AG08395 (cell line): ENCODE results near the gene OPHN1.
A peak's percentile ranks its signal among the peaks of the same experiment; 100 is the strongest.
"Not testable (repeated sequence)": the region's sequence is repeated elsewhere in the genome, so short reads cannot be mapped to it uniquely, and the experiment has no call there.

Source experiments
- DNase-seq: peaks from one replicate; pipeline ENCODE4 v3.0.0; 2012; ENCODE audit warnings: mixed read lengths, low spot score

Gene OPHN1

DNA sequence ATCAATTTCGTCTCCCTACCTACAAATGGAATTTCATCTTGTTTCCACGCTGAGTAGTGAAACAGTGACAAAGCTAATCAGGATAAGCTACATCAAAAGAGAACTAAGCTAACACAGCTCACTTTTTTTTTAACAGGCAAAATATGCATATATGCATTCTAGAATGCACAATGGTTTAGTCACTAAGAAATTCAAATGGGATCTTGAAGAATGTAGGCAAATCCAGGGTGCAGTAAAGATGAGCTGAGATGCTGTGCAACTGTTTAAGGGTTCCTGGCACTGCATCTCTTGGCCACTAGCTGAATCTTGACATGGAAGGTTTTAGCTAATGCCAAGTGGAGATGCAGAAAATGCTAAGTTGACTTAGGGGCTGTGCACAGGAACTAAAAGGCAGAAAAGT is 363.2 kb downstream of the OPHN1 start:
- not testable (repeated sequence) for DNase-seq

DNA sequence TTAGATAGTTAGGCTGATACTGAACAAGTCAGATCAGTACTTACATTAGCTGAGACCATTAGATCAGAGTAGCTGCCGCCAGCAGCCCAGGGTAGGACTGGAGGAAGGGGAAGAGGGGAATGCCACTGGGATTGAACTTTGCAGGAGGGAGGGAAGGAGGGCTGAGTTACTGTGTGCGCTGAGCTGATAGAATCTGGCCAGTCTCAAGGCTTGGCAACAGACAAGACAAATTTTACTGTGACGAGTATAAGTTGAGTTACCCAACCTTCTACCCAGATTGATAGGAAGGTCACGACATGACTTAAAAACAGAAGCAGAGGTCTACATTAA is 372.1 kb downstream of the OPHN1 start:
- no peak for DNase-seq

DNA sequence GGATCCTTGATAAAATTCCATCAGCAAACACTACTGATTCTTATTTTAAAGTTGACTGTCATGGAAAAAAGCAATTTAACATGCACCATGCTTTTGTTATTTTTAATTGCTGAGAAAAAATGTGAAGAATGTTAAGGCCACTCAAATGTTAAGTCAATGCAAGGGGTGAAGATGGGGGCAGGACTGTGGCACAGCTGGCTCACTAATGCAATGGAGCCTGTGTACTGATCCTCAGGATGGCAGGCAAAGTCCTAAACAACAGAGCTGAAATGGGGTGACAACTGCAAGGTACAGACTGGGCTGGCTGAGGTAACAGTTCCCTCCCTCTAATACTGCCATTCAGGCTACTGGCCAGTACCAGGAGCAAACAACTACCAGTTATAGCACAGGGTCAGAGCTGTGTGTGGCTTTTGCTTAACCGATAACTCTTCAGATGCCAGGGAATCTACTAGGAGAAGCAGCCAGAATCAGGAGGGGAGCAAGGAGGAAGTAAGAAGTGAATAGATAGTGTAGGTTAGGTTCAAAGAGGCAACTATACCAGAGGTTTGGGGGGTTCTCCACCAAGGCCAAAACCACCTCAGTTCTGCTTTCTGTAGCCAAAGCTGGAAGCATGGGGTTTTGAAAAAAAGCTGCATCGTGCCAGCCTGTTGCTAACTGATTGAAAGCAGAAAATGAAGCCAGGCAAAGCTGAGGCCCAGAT is 372.6 kb downstream of the OPHN1 start:
- DNase-seq, result peak; percentile 16

DNA sequence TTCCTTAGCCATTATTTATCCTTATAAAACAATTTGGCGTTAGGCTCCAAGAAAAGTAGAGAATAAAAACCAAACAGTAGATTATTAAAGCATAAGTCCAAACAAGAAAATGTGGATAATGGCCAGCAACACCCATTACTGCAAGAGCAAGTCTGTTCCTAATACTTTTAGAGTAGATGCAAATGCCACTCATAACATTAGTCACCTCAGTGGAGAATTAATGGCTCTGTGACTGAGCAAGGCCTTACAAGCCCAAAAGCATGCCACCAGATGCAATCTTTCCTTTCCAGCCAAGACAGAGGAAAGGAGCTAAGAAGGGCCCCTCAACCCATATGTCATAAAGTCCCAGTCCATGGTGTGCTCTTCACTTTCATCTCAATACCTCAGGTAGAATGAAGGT is 373.8 kb downstream of the OPHN1 start:
- DNase-seq, result no peak

DNA sequence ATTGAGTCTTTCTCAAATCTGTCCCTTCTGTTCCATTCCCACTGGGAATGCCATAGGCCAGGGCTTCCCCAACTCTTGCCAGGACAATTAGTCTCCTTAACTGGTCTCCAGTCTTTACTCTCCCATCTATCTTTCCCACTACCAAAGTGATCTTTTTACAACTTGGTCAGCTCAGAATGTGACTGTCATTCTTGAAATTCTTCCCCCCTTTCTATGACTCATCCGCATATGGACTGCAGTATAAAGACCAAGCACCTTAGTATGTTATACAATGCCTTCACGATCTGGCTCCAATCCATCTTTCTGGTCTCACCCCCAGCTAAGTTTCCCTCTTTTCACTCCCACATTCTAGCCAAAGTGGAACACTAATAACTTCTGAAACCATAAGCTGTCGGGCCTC is 383.8 kb downstream of the OPHN1 start:
- DNase-seq, result no peak

DNA sequence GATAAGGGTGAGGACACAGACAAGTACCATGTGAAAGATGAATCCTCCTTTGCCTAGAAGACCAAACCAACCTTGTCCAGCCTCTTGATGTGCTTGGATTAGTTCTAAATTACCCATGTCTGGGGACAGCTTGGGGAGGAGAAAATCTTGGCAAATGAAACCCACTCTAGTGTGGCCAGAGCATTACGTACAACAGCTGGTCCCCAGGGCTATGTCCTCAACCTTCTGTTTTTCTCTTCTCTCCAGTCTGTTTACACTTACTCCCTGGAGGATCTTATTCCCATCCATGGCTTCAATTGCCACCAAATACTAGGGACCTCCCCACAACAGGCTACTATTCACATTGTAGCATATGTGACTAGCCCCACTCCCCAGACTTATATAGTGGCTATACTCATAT is 384.5 kb downstream of the OPHN1 start:
- no peak for DNase-seq

DNA sequence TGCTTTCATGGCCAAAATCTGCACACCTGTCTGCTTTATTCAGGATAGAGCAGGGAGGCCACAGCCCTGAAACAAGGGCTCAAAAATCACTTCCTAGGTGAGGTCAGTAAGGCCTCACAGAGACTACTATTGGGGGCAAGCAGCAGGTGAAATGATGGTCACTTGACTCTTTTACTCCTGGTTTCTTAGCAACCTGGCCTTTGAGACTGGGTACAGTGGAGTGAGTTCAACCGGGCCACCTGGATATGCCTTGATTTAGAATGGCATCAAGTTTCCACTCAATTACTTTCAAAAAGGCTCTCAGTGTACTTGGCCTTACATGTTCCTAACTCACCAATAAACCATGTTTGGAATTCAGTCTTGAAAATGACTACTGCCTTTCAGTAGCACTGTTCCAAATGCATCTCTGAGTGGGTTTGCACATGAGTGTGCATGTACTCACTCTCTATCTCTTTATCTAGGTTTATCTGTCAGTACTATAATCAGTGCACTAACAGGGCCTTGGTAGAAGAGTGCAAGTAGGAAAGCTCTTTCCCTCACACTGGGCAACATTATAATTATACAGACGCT is 388.2 kb downstream of the OPHN1 start:
- DNase-seq, result no peak

DNA sequence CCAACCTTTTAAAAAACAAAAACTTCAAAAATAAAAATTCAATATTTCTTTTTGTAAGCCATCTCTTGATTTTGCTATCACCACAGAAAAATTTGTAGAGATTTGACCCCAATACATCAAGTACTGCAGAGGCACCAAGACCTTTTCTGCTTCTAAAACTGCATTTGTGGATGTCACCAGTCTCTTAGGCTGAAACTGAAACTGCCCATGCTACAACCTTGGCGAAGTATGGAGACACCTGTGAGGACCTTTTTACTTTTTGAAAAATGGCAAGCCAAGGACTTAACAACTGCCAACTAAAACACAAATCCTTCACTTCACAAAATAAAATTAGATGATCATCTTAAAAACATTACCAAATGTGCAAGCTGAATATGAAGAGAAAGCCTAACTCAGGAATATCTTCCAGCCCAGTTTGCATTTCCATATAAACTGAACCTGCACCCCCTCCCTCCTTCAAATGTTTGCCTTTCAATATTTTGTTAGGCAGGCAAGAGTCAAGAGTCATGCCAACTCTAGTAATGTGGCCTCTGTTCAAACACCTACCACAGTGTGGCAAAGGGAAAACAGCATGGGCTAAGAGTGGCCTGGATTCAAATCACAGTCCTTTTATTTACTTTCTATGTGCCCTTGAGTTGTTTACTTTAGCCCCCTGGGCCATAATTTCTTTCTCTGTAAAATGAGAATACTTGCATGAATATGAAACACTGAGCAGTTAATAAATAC is 389.4 kb downstream of the OPHN1 start:
- no peak for DNase-seq

DNA sequence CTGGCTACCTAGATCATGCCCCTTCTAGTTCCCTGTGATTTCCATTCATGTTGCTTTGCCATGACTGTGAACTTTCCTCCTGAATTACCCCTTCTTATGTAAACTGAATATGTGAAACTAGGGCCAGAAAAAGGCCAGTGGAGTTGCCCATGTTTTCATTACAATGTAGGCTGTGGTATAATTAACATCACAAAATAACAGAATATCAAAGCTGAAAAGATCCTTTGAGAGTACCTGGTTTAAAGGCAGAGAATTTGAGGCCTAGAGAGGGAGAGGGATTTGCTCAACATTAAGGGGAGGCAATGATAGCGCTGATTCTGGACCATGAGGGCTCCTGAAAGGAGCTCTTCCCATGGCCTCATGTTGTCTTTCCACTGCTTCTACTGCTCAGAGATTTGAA is 392.2 kb downstream of the OPHN1 start:
- no peak for DNase-seq

DNA sequence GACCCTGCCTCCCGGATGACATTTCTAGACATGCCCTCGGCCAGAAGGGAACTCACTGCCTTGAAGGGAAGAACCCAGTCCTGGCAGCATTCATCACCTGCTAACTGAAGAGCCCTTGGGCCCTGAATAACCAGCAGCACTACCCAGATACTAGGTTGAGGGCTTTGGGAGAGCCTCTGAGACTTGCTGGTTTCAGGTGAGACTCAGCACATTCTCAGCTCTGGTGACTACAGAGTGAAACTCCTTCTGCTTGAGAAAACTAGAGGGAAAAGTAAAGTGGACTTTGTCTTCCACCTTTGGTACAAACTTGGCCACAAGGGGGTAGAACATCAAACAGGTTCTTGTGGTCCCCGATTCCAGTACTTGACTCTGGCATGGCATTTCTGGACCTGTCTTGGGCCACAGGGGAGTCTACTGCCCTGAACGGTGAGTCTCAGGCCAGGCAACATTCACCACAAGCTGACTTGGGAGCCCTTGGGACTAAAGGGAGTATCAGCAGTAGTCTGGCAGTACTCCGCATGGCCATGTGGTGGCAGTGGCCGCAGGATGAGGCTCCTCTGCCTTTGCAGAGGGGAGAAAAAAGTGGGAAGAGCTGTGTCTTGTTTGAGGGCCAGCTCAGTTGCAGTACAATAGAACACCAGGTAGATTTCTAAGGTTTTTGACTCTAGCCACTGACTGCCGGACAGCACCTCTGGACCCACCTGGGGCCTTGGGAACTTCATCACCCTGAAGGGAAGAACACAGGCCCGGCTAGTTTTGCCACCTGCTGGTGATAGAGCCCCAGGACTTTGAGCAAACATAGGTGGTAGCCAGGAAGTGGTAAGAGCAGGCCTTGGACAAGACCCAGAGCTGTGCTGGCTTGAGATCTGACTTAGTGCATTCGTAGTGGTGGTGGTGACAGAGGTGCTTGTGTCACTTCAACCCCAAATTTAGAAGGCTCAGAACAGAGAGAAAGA is 414.8 kb downstream of the OPHN1 start:
- DNase-seq, result peak; percentile 25

DNA sequence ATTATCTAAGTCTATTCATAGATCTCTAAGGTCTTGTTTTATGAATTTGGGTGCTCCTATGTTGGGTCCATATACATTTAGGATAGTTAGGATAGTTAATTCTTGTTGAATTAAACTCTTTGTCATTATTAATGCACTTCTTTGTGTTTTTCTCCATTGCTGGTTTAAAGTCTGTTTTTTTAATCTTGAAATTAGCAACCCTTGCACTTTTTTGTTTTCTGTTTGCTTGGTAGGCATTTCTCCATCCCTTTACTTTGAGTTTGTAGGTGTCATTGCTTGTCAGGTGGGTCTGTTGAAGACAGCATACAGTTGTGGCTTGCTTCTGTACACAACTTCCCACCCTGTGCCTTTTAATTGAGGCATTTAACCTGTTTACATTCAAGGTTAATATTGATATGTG is 434.8 kb downstream of the OPHN1 start:
- no peak for DNase-seq
